Colonic mucosa (tissue), 4 donors: Measurements from ENCODE around the gene EFNA2. TPM values are rescaled to one million over a fixed set of nuclear protein-coding genes. Genes with fewer than 3 reads are reported as not detected.
A peak's percentile ranks its signal among the peaks of the same experiment; 100 is the strongest.

Source experiments
- DNase-seq: peaks from one replicate; pipeline ENCODE4 v3.0.0-alpha.2; 2020
- H3K27ac ChIP-seq: fragments of 200-600 bp; one replicate; pipeline ENCODE4 v1.8.0; 2021
- H3K27me3 ChIP-seq: fragments of 200-600 bp; one replicate; pipeline ENCODE4 v1.8.0; 2021
- H3K36me3 ChIP-seq: fragments of 200-600 bp; one replicate; pipeline ENCODE4 v1.8.0; 2021
- H3K4me1 ChIP-seq: fragments of 200-600 bp; one replicate; pipeline ENCODE4 v1.8.0; 2021; ENCODE audit warnings: mild to moderate bottlenecking
- H3K4me3 ChIP-seq: fragments of 200-600 bp; one replicate; pipeline ENCODE4 v1.8.0; 2021
- H3K9ac ChIP-seq, 2 donors: one replicate each; pipeline ENCODE4 v1.7.0; 2013; ENCODE audit warnings: control low read depth in 2 of 2, low read depth in 2 of 2, low read length in 2 of 2
- H3K9me3 ChIP-seq: fragments of 200-600 bp; one replicate; pipeline ENCODE4 v1.8.0; 2021
- CTCF ChIP-seq: fragments of 200-600 bp; IDR thresholded peaks from one replicate; pipeline ENCODE4 v1.8.0; 2022; ENCODE audit warnings: antibody characterized with exemption, mild to moderate bottlenecking
- intact Hi-C: fragments of 100-400 bp; cut with DNase I; formaldehyde crosslinking; loops from one replicate; pipeline ENCODE4 v1.14.1; 2022
- total RNA-seq, 2 donors: library from RNA; stranded (reverse); fragmentation: NEBNext Ultra II Directional in 1 of 2; extraction: Animal tissue kit (Norgen Biotek cat#: 25700) in 1 of 2; gene quantifications; one replicate each; pipeline ENCODE4 v1.2.1, GENCODE V29; 2021
- donor health status: healthy.
- donor health status: DM: no; HTN: no; CAD: no.
- donor health status: DM: no; HTN: no; CAD: no.

EFNA2 gene
- total RNA-seq, 2 donors from 2014 or later = 72.8 to 86.1 TPM

- Histone ChIP-seq H3K27me3 (peaks cover 17% of the 10 kb centered on the region), H3K4me1 (peaks cover 6% of the 10 kb centered on the region), H3K9ac (peak overlapping the region in 1 of 2 donors; percentile 19), H3K9me3 (no peaks in the 10 kb centered on the region), H3K36me3 (no peaks in the 10 kb centered on the region), H3K4me3 (no peak overlapping the region), H3K27ac (no peak overlapping the region)
- no peak for TF ChIP-seq CTCF
- intact Hi-C loops = loop anchor here (10.0 kb wide), 1 partner anchor 226 kb away; the partner anchor contains the start of gene ADAMTSL5
- no peak for DNase-seq
Measured at GRCh38 chr19:1288833-1289685, 3.4 kb downstream of the EFNA2 start.

- Histone ChIP-seq H3K36me3 (no peaks in the 10 kb centered on the region), H3K4me3 (no peak overlapping the region), H3K9me3 (no peaks in the 10 kb centered on the region), H3K27ac (no peak overlapping the region), H3K9ac (no peak overlapping the region), H3K4me1 (peaks cover 6% of the 10 kb centered on the region), H3K27me3 (peaks cover 15% of the 10 kb centered on the region)
- intact Hi-C loops = loop anchor here (10.0 kb wide), 1 partner anchor 225 kb away; the partner anchor contains the start of gene ADAMTSL5
- DNase-seq = no peak
- TF ChIP-seq CTCF = no peak
Measured at GRCh38 chr19:1289686-1290025, 4.0 kb downstream of the EFNA2 start.

GRCh38 chr19:1290196-1290702, 4.6 kb downstream of the EFNA2 start:
- Histone ChIP-seq H3K4me1 (peaks cover 6% of the 10 kb centered on the region), H3K27me3 (peaks cover 14% of the 10 kb centered on the region), H3K36me3 (no peaks in the 10 kb centered on the region), H3K9ac (no peak overlapping the region), H3K9me3 (no peaks in the 10 kb centered on the region), H3K4me3 (peak overlapping the region; percentile 12), H3K27ac (peak overlapping the region; percentile 73)
- intact Hi-C loops = no loop called here
- DNase-seq = no peak
- TF ChIP-seq CTCF = no peak

- Histone ChIP-seq H3K4me1 (peaks cover 6% of the 10 kb centered on the region), H3K4me3 (peak overlapping the region; percentile 23), H3K9ac (peak overlapping the region; percentile 60 to 79), H3K27ac (peak overlapping the region; percentile 73), H3K36me3 (no peaks in the 10 kb centered on the region), H3K9me3 (no peaks in the 10 kb centered on the region), H3K27me3 (peaks cover 14% of the 10 kb centered on the region)
- intact Hi-C loops = no loop called here
- TF ChIP-seq CTCF = no peak
- DNase-seq = peak; percentile 89
Measured at GRCh38 chr19:1290703-1291651, 5.3 kb downstream of the EFNA2 start.

GRCh38 chr19:1291761-1292418, 6.2 kb downstream of the EFNA2 start:
- TF ChIP-seq CTCF = no peak
- H3K36me3 ChIP-seq = no peaks in the 10 kb centered on the region
- H3K4me3 ChIP-seq = peak overlapping the region; percentile 23
- H3K9me3 ChIP-seq = no peaks in the 10 kb centered on the region
- H3K9ac ChIP-seq = peak overlapping the region; percentile 60 to 79
- H3K27ac ChIP-seq = peak overlapping the region; percentile 73
- DNase-seq = peak; percentile 83
- peaks cover 6% of the 10 kb centered on the region for H3K4me1 ChIP-seq
- intact Hi-C loops = no loop called here
- H3K27me3 ChIP-seq = peaks cover 8% of the 10 kb centered on the region
